Left ventricle myocardium inferior (tissue), 1 donor: ENCODE results near the gene P3R3URF. TPM values are rescaled to one million over a fixed set of nuclear protein-coding genes. Genes with fewer than 3 reads are reported as not detected.

ENCODE experiments used
- DNase-seq: peaks from one replicate; pipeline ENCODE4 v3.0.0-alpha.2; 2020
- H3K27ac ChIP-seq: fragments of 200-600 bp; replicated peaks from 2 replicates; pipeline ENCODE4 v1.8.0; 2021
- H3K27me3 ChIP-seq: fragments of 200-600 bp; 2 replicates; pipeline ENCODE4 v1.8.0; 2021; ENCODE audit warnings: low read depth
- H3K36me3 ChIP-seq: fragments of 200-600 bp; 2 replicates; pipeline ENCODE4 v1.8.0; 2021
- H3K4me1 ChIP-seq: fragments of 200-600 bp; 2 replicates; pipeline ENCODE4 v1.8.0; 2021
- H3K4me3 ChIP-seq: fragments of 200-600 bp; 2 replicates; pipeline ENCODE4 v1.8.0; 2021; ENCODE audit warnings: mild to moderate bottlenecking, moderate library complexity
- H3K9me3 ChIP-seq: fragments of 200-600 bp; replicated peaks from 2 replicates; pipeline ENCODE4 v1.8.0; 2021
- intact Hi-C: fragments of 100-400 bp; cut with micrococcal nuclease; formaldehyde crosslinking; loops from one replicate; pipeline ENCODE4 v1.11.0; 2022
- total RNA-seq: library from RNA; stranded (reverse); fragmentation: NEBNext Ultra II Directional; extraction: Animal tissue kit (Norgen Biotek cat#: 25700); gene quantifications from one replicate; pipeline ENCODE4 v1.2.1, GENCODE V29; 2021
- TF ChIP-seq, protein P1 (sequence below): fragments of 200-600 bp; IDR thresholded peaks from 2 replicates; pipeline ENCODE4 v1.8.0; 2021; ENCODE audit warnings: antibody characterized with exemption, mild to moderate bottlenecking, borderline replicate concordance
- donor health status: DM: no; HTN: yes; CAD: no; lungs with severe emphysema.

Gene P3R3URF
- total RNA-seq, 1 donor from 2014 or later, result not detected

DNA sequence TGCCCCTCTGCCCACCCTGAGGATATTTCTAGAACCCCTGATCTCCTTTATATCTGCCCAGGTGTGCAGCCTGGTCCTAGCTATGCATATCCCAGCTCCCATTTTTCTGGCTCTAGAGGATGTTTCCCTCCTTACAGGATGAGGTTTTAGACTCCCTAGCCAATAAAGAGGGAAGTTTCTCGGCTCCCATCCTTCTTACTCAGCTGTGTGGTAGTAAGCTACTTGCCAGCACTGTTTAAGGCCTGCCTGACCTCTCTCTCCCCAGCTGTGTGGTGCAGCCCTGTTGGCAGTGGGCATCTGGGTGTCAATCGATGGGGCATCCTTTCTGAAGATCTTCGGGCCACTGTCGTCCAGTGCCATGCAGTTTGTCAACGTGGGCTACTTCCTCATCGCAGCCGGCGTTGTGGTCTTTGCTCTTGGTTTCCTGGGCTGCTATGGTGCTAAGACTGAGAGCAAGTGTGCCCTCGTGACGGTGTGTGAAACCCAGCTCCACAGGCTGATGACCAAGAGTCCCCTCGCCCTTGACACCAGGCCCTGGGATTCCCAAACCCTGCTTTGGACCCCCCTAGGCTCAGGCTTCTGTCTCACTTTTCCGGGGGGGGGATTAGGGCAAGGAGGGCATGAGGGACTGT is 7.8 kb upstream of the P3R3URF start:
- Histone ChIP-seq H3K36me3 (no peaks in the 10 kb centered on the region), H3K27me3 (no peaks in the 10 kb centered on the region), H3K4me1 (peaks cover 64% of the 10 kb centered on the region), H3K27ac (peak overlapping the region; percentile 87), H3K9me3 (no peaks in the 10 kb centered on the region), H3K4me3 (no peak overlapping the region)
- intact Hi-C loops, result no loop called here
- TF ChIP-seq, protein P1, sequence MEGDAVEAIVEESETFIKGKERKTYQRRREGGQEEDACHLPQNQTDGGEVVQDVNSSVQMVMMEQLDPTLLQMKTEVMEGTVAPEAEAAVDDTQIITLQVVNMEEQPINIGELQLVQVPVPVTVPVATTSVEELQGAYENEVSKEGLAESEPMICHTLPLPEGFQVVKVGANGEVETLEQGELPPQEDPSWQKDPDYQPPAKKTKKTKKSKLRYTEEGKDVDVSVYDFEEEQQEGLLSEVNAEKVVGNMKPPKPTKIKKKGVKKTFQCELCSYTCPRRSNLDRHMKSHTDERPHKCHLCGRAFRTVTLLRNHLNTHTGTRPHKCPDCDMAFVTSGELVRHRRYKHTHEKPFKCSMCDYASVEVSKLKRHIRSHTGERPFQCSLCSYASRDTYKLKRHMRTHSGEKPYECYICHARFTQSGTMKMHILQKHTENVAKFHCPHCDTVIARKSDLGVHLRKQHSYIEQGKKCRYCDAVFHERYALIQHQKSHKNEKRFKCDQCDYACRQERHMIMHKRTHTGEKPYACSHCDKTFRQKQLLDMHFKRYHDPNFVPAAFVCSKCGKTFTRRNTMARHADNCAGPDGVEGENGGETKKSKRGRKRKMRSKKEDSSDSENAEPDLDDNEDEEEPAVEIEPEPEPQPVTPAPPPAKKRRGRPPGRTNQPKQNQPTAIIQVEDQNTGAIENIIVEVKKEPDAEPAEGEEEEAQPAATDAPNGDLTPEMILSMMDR, result no peak
- DNase-seq, result no peak

DNA sequence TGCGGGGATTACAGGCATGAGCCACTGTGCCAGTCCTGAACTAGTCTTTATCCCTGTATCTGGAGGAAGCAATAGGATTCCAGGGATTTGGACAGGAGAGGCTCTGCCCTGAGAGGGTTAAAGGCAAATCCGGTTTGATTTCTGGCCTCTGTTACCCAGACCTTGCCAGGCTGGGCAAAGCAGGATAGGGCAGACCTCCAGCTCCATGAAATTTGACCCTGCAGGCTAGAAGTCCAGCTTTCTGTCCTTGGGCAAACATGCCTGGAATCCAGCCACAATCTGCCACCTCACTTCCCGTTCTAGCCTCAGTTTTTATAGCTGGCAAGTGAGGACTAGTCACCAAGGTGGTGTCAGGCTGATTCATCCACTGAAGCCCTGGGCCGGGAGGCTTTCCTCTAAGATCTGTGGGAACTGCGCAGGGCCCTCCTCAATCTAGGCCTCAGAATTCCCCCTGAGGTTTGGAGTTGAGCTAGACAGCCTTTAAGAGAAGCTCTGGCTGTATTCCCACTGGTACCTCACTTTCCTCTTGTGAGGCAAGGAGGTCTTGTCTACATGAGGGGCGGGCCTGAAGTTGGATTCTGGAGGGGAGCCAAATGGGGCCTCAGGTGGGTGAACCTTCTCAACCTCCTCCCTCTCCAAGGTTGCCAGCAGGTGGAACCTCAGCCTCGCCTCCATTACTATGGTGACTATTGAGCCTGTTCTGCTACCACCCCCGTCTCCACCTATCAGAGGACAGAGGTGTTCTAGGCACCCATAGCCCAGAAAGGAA is 7.0 kb upstream of the P3R3URF start:
- peak; percentile 68 for DNase-seq
- peaks cover 61% of the 10 kb centered on the region for H3K4me1 ChIP-seq

DNA sequence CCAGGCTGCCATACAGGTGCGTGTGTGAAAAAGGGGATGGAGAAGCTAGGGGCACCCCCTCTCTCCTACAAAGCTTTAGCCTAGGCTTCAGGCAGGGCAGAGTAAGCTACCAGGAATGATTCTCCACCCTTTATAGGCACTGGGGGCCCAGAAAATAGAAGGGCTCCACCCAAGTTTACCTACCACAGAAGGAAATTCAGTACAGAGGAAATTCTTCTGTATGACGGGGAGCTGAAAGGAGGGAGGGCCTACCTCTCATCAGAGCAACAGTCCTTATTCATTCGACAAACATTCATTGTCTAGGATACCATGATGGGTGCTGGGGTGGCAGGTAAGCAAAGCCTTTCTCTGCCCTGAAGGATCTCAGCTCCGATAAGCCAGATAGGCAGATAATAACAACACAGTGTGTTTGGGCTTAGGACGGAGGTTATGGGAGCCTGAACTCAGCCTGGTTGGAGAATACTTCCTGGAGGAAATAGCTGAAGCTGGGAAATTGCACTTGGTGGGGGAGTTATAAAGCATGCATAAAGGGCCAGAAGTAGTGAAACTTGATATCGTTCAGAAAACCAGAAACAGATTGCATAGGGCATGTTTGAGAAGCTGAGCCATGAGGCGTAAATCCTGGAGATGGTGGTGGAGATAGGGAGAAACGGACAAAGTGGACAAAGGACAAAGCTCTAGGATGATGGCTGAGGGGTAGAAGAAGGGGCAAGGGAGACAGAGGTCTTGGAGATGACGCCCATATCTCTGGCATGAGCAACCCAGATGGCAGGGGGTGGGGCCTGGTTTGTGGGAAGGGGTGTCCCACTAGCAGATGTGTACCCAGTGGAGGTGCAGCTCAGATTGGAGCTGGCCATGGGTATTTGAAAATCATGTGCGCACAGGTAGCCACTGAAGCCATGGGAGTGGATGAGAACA is 5.3 kb upstream of the P3R3URF start:
- H3K4me1 ChIP-seq, result peaks cover 48% of the 10 kb centered on the region
- H3K27me3 ChIP-seq, result no peaks in the 10 kb centered on the region
- intact Hi-C loops, result no loop called here
- no peaks in the 10 kb centered on the region for H3K36me3 ChIP-seq
- H3K9me3 ChIP-seq, result no peaks in the 10 kb centered on the region
- TF ChIP-seq, protein P1, result no peak
- no peak for DNase-seq
- peak overlapping the region; percentile 45 for H3K27ac ChIP-seq
- no peak overlapping the region for H3K4me3 ChIP-seq

More for the DNA sequence above, 7.0 kb upstream of the P3R3URF start:
- Histone ChIP-seq H3K4me3 (no peak overlapping the region), H3K9me3 (no peaks in the 10 kb centered on the region), H3K27ac (peak overlapping the region; percentile 87), H3K27me3 (no peaks in the 10 kb centered on the region), H3K36me3 (no peaks in the 10 kb centered on the region)
- TF ChIP-seq, protein P1, result no peak
- intact Hi-C loops, result no loop called here

DNA sequence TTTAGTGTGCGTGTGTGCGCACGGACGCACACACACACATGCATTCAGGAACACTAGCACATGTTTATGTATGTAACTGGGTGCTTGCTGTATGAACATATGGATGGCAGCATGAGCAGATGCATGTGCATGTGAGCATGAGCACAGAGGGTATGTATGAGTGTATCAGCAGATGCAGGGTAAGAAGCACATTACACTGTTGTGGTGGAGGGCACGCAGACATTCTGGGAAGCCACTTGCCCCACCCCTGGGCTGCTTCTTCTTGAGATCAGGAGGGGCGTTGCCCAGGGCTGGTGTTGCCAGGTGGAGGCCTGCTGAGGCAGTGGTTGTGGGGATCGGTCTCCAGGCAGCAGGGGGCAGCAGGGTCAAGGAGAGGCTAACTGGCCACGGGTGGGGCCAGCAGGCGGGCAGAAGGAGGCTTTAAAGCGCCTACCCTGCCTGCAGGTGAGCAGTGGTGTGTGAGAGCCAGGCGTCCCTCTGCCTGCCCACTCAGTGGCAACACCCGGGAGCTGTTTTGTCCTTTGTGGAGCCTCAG is 3.9 kb upstream of the P3R3URF start:
- TF ChIP-seq, protein P1, result peak; percentile 14
- intact Hi-C loops, result no loop called here
- Histone ChIP-seq H3K27me3 (no peaks in the 10 kb centered on the region), H3K4me3 (no peak overlapping the region), H3K27ac (no peak overlapping the region), H3K9me3 (no peaks in the 10 kb centered on the region), H3K36me3 (no peaks in the 10 kb centered on the region), H3K4me1 (peaks cover 53% of the 10 kb centered on the region)
- no peak for DNase-seq
